Right lobe of liver (tissue), 4 donors: ENCODE measurements around the gene SCN2A.

Source experiments
- POLR2A ChIP-seq: fragments of 450-650 bp; IDR thresholded peaks from one replicate; pipeline ENCODE4 v1.6.1; 2017; ENCODE audit warnings: antibody characterized with exemption, mild to moderate bottlenecking
- TF ChIP-seq, protein P1 (sequence below), 4 donors: fragments of 200-600 bp in 3 of 4; fragments of 450-650 bp in 1 of 4; IDR thresholded peaks; one replicate each; pipeline versions ENCODE4 v1.5.1 to v1.8.0; 2016 to 2022; ENCODE audit warnings: antibody characterized with exemption in 4 of 4, mild to moderate bottlenecking in 2 of 4
- donor health status: DM: no; HTN: no; CAD: no.
- donor health status: DM: no; HTN: no; CAD: no.
- donor health status: DM: no; HTN: yes; CAD: no.

GRCh38 chr2:165295643-165296042, 56.4 kb downstream of the SCN2A start:
- TF ChIP-seq, protein P1, sequence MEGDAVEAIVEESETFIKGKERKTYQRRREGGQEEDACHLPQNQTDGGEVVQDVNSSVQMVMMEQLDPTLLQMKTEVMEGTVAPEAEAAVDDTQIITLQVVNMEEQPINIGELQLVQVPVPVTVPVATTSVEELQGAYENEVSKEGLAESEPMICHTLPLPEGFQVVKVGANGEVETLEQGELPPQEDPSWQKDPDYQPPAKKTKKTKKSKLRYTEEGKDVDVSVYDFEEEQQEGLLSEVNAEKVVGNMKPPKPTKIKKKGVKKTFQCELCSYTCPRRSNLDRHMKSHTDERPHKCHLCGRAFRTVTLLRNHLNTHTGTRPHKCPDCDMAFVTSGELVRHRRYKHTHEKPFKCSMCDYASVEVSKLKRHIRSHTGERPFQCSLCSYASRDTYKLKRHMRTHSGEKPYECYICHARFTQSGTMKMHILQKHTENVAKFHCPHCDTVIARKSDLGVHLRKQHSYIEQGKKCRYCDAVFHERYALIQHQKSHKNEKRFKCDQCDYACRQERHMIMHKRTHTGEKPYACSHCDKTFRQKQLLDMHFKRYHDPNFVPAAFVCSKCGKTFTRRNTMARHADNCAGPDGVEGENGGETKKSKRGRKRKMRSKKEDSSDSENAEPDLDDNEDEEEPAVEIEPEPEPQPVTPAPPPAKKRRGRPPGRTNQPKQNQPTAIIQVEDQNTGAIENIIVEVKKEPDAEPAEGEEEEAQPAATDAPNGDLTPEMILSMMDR (IDR thresholded peaks at IDR 0.05), result no peak
- no peak for TF ChIP-seq POLR2A
